GM06990 (cell line): ENCODE results near the gene UBE3D.

Experiments
- DNase-seq: peaks from one replicate; pipeline ENCODE4 v3.0.0-alpha.2; 2011; ENCODE audit not compliant: insufficient read length; ENCODE audit errors: extremely low read depth
- H3K27me3 ChIP-seq: replicated peaks from 2 replicates; pipeline ENCODE4 v1.6.0; 2011; ENCODE audit warnings: low read length; ENCODE audit not compliant: control insufficient read depth, insufficient read depth
- H3K36me3 ChIP-seq: 2 replicates; pipeline ENCODE4 v1.5.1; 2011; ENCODE audit warnings: low read length; ENCODE audit not compliant: control insufficient read depth, insufficient read depth
- H3K4me3 ChIP-seq: replicated peaks from 2 replicates; pipeline ENCODE4 v1.5.1; 2011; ENCODE audit warnings: low read depth, mild to moderate bottlenecking, control low read depth, low read length
- TF ChIP-seq, protein P1 (sequence below): IDR thresholded peaks from 2 replicates; pipeline ENCODE4 v1.5.1; 2011; ENCODE audit warnings: low read length, control low read depth, mild to moderate bottlenecking, inconsistent platforms; ENCODE audit not compliant: insufficient read depth, poor library complexity, severe bottlenecking

UBE3D gene

DNA sequence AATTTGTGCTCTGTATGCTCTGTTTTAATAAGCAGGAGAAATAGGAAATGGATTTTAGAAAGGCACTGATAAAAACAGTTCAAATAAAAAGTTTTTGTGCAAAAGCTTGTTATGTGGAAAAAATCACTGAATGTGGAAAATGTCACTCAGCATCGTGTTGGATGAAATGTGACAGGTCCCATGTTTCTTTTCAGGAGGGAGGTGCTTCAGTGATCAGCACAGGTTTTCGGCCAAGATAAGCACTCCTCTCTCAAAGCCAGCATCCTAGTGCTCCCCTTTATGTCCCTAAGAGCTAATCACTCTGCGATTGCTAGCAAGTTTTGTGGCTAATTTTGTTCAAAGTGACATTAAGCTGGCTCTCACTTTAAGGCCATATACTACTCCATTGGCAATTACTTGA lies 12.0 kb downstream of the UBE3D start:
- DNase-seq: no peak

GRCh38 chr6:83051377-83052172 lies 14.1 kb downstream of the UBE3D start:
- H3K36me3 ChIP-seq: no peaks in the 10 kb centered on the region
- TF ChIP-seq, protein P1, sequence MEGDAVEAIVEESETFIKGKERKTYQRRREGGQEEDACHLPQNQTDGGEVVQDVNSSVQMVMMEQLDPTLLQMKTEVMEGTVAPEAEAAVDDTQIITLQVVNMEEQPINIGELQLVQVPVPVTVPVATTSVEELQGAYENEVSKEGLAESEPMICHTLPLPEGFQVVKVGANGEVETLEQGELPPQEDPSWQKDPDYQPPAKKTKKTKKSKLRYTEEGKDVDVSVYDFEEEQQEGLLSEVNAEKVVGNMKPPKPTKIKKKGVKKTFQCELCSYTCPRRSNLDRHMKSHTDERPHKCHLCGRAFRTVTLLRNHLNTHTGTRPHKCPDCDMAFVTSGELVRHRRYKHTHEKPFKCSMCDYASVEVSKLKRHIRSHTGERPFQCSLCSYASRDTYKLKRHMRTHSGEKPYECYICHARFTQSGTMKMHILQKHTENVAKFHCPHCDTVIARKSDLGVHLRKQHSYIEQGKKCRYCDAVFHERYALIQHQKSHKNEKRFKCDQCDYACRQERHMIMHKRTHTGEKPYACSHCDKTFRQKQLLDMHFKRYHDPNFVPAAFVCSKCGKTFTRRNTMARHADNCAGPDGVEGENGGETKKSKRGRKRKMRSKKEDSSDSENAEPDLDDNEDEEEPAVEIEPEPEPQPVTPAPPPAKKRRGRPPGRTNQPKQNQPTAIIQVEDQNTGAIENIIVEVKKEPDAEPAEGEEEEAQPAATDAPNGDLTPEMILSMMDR: no peak
- no peak for DNase-seq
- no peak overlapping the region for H3K4me3 ChIP-seq
- H3K27me3 ChIP-seq: no peaks in the 10 kb centered on the region

More for the DNA sequence above, 12.0 kb downstream of the UBE3D start:
- Histone ChIP-seq H3K27me3 (no peaks in the 10 kb centered on the region), H3K36me3 (no peaks in the 10 kb centered on the region; the same call in 1 of the 2 replicates), H3K4me3 (no peak overlapping the region)
- TF ChIP-seq, protein P1: no peak

GRCh38 chr6:83047065-83047754 lies 18.4 kb downstream of the UBE3D start:
- DNase-seq: no peak
- Histone ChIP-seq H3K36me3 (no peaks in the 10 kb centered on the region), H3K4me3 (no peak overlapping the region), H3K27me3 (no peaks in the 10 kb centered on the region)
- TF ChIP-seq, protein P1: no peak

DNA sequence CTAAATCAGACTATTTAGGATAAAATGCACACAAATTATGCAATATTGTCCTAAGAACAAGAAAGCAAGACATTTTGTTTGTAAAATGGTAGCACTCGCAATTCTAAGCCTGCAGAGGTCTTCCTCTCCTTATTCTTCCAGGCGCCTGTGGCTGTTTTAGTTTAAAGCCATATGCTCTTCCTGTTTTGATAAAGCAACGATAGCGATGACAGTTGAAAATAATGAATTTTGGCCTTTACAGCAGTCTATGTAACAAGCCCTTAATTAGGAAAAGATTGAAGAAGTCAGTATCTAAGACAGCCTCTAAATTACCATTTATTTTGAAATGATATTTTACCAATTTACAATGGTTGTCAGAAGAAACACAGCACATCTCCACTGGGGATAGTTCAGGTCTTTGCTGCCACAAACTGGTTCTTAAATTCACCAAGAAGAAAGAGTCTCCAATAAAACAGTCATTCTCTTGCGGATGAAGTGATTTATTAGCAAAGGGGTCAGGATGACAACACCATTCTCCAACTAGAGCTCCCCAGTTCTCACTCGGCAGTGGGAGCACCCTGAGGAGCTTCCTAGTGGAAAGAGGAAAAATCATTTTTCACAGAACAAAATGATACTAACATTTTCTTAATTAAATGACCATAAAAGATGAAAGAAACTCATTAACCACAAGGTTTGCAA lies 21.4 kb downstream of the UBE3D start:
- TF ChIP-seq, protein P1: no peak
- no peaks in the 10 kb centered on the region for H3K27me3 ChIP-seq
- H3K36me3 ChIP-seq: no peaks in the 10 kb centered on the region
- no peak overlapping the region for H3K4me3 ChIP-seq
- DNase-seq: no peak

DNA sequence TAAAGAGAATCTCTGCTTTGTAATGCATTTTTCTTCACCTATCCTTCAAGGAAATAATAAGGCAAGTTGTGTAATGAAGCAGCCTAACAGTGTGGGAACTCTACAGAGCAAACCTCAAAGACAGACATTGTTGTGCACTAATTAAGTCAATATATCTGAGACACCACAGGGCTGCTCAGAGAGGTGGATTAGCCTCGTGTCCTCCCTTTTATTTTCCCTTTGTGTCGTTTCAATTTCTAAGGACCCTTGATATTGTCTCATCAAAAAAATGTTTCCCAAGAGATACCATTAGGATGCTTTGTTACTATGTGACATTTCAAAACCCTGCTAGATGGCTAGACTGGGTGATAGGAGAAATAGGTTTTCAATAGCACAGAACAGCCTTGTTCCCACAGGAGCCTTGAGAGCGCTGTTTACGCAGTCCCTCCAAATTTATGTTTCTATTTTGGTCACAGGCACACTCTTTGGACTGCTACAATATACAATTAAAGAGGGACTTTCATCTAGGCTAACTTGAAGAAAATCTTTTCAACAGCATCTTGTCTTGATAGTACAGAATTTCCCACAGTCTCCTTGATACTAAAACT lies 23.1 kb downstream of the UBE3D start:
- DNase-seq: no peak
- TF ChIP-seq, protein P1: no peak
- H3K27me3 ChIP-seq: no peaks in the 10 kb centered on the region
- no peak overlapping the region for H3K4me3 ChIP-seq
- H3K36me3 ChIP-seq: no peaks in the 10 kb centered on the region
